SU-DHL-6 (cell line): ENCODE results near the gene GDF7.

Source experiments
- EZH2phosphoT487 ChIP-seq: fragments of 200-600 bp; sonication (generic), shearing (Covaris generic); conservative IDR thresholded peaks from 2 replicates; pipeline ENCODE4 v1.6.1; 2018; ENCODE audit warnings: mild to moderate bottlenecking, antibody characterized with exemption, low read length, moderate library complexity, mixed read lengths
- TF ChIP-seq, protein P1 (sequence below): fragments of 200-600 bp; sonication (generic); IDR thresholded peaks from one replicate; pipeline ENCODE4 v1.5.1; 2017; ENCODE audit warnings: antibody characterized with exemption, mild to moderate bottlenecking, low read length, moderate library complexity; ENCODE audit not compliant: insufficient read depth, poor library complexity, severe bottlenecking

DNA sequence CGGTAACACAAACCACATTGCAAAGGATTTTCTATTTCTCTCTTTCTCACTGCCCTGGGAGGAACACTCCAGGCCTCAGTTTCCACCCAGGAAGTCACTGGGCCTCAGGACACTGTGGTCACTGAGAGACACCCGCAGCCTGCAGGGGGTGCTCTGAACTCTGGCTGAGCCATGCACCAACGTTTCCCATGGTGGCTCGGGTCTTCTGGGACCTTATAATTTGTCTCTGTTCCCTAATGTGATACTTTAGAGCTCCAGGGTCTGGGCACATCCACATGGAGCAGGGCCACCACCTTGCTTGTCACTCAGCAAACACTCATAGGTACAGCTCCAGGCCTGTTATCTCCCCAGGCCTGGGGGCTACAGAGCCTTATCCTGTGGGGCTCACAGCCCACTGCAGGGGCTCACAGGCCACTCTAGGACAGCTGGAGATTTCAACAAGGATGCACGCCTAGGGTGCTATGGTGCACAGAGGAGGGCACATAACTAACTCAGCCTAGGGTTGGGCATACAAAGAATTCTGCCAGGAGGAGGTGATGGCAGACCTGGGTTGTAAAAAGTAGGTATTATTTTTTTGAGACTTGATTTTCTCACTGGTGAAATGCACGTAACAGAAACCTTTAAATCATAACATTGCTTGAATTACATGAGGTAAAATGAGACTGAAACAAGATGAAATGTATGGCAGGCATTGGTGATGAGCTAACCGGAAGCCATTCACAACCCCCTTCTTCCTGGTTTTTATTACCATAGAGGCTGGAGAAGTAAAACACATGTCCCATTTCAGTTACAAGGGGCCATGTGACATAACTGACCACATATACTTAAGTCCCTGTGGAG, 13.0 kb upstream of the GDF7 start:
- TF ChIP-seq, protein P1, sequence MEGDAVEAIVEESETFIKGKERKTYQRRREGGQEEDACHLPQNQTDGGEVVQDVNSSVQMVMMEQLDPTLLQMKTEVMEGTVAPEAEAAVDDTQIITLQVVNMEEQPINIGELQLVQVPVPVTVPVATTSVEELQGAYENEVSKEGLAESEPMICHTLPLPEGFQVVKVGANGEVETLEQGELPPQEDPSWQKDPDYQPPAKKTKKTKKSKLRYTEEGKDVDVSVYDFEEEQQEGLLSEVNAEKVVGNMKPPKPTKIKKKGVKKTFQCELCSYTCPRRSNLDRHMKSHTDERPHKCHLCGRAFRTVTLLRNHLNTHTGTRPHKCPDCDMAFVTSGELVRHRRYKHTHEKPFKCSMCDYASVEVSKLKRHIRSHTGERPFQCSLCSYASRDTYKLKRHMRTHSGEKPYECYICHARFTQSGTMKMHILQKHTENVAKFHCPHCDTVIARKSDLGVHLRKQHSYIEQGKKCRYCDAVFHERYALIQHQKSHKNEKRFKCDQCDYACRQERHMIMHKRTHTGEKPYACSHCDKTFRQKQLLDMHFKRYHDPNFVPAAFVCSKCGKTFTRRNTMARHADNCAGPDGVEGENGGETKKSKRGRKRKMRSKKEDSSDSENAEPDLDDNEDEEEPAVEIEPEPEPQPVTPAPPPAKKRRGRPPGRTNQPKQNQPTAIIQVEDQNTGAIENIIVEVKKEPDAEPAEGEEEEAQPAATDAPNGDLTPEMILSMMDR: no peak
- no peak for TF ChIP-seq EZH2phosphoT487
